SW480 (cell line): ENCODE data around the gene HAUS3.

ENCODE experiments used
- DNase-seq: peaks from one replicate; pipeline ENCODE4 v3.0.0-alpha.2; 2016; ENCODE audit warnings: low spot score

The HAUS3 gene

DNA sequence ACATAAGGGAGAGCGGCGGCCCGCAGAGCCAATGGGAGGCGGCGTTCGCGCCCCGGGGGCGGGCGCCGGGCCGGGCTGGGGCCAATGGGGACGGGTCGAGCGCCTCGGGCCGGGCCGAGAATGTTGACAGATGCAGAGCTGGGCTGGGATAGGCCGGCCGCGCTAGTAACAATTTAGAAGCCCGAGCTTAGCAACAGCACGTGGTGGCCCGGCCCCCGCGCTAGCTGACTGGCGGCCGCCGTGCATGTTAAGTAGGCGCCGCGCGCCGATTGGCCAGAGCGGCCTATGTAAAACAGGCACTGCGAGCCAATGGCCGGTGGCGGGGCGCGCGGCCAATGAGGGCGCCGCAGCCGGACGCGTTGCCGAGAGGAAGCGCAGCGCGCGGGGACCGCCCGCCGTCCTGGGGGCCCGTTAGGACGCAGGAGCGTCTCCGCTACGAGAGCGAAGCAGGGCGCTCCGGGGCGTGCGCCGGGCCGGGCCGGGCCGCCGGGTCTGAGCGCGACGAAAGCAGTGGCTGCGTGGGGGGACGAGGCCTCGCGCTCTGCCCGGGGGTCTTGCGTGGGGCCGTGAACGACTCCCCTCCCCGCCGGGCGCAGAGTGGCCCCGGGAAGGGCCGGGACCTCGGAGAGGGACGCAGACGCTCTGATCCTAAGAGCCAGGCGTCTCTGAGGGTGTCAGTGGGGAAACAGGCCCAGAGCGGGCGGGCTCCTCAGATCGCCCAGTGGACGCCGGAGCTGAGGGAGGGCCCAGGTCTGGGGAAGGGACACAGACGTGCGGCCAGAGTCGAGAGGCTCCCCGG lies 20.4 kb upstream of the HAUS3 start:
- DNase-seq = peak; percentile 98

DNA sequence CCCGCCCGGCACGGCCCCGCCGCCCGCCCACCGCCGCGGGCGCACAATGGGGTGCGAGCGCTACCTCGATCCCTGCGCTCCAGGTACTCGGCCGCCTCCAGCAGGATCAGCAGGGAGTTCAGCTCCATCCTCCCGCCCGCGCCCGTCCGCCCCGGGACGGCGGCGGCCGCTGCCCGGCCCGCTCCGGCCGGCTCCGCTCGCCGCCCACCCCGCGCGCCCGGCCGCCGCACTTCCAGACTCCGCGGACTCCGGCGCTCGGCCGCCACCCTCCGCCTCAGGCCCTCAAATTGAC lies 19.9 kb upstream of the HAUS3 start, which contains the start of gene MXD4:
MXD4 (minus strand) TSS at position 257 of the 292 bp plus-strand sequence; CDS start at position 128, 129 bp downstream.
- no peak for DNase-seq

DNA sequence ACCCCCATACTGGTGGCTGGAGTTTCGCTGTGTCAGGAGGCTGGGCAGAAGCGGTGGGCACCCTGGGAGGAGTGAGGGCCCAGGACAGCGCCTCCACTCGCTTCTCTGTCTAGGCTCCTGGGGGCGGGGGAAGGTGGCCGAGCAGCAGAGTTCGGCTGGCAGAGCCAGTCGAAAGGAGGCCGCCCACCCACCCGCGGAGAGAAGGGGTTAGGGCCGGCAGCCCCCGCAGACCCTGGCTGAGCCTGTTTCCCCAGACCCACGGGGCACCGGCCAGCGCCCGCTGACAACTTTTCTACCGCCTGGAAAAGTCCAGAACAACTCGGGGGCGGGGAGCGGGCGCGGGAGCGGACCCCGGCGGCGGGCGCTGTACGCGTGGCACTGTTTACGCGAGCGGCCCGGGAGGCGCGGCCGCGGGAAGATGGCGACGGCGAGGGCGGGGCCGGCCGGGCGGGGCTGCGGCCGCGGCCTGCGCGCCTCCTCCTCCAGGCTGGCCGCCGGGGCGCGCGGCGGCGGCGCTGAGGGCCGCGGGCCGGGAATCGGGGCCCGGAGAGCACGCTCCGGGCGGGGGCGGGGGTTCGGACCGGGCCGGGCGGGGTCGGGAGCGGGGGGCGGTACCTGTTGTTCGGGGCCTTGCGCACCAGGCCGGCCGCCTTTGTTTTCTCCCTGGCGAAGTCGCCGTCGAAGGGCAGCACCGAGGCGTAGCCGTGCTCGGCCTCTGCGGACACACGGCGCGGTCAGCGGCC lies 19.4 kb upstream of the HAUS3 start:
- no peak for DNase-seq

DNA sequence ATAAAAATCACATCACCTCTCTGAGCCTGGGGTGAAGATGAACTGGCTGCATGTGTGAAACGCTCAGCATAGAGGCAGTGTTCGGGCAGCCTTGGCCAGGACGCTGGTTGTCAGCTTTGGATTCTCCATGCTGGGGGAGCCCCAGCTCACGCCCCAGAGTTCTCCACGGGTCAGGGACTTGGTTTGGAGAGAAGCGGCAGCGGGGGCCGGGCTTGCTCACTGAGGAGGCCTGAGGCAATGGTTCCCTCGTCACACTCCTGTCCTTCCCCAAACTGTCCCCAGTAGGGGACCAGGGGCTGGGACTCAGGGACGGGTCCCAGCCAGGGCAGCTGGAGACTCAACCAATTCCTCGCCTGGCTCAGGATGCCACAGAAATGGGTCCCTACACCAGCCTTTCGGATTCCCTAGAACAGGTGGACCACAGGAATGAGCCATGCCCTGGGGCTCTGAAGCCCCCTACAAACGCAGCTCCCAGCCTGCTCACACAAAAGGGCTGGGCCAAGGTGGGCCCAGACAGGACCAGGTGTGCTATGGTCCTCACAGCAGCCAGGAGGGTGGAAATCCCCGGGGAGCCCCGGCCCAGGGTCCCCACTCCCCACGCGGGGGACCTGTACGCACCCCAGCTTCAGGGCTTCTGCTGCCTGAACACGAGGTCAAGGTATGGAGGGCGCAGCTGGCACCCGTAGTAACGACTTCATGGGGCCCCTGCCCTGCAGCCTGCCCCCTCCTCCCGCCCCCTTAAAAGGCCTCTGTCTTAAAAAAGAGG lies 18.6 kb upstream of the HAUS3 start:
- DNase-seq = no peak

DNA sequence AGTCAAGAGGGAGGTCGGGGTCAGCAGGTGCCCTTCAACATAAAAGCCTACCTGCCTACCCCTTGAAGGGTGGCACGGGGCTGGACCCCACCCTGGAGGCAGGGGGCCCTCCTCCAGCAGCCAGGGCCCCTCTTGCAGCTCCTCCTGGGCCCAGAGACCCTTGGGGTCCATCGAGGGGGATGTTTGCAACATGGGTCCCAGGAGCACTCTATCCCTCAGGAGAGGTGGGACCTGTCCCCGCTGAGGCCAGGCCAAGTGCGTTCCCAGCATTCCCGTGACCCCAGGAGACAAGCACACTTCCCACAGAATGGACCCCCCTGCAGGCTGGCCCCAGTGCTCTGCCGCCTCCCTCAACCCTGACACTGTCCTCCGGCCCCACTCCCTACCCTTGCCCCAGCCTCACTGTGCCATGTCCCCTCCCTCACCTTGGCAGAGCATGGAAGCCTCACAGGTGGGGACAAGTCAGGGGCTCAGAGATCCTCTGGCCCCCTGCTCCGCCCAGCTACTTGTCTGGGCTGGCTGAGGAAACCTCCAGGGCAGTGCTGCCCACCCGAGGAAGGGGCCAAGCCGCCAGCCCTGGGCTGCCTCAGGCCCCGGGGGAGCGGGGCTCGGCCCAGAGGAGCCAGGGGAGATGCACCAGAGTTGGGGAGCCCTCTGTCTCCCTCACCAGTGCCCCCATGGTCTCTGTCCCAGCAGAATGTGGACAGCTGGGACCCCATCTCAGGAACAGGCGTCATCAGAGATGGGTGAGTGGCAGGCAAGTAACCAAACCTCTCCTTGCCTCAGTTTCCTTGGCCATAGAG lies 17.8 kb upstream of the HAUS3 start:
- no peak for DNase-seq

DNA sequence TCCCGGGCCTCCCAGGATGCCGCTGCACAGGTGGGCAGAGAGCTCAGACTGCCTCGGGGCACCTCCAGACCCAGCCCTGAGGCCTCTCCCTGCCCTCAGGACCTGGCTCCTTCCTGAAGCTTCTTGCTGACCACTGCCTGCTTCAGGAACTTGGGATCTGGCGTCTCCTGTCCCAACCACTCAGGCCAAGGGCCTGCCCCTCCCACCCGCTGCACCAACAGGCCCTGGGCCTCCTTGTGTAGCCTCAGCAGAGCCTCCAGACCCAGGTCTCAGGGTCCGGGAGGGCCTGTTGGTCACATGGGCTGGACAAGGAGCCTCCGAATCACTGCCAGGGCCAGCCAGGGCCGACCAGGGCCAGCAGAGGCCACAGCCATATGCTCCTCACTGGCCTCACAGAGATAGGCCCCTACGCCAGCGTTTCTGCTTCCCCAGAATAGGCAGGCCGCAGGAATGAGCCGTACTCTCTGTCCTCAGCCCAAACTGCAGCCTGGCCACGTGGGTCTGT lies 17.2 kb upstream of the HAUS3 start:
- DNase-seq = no peak

DNA sequence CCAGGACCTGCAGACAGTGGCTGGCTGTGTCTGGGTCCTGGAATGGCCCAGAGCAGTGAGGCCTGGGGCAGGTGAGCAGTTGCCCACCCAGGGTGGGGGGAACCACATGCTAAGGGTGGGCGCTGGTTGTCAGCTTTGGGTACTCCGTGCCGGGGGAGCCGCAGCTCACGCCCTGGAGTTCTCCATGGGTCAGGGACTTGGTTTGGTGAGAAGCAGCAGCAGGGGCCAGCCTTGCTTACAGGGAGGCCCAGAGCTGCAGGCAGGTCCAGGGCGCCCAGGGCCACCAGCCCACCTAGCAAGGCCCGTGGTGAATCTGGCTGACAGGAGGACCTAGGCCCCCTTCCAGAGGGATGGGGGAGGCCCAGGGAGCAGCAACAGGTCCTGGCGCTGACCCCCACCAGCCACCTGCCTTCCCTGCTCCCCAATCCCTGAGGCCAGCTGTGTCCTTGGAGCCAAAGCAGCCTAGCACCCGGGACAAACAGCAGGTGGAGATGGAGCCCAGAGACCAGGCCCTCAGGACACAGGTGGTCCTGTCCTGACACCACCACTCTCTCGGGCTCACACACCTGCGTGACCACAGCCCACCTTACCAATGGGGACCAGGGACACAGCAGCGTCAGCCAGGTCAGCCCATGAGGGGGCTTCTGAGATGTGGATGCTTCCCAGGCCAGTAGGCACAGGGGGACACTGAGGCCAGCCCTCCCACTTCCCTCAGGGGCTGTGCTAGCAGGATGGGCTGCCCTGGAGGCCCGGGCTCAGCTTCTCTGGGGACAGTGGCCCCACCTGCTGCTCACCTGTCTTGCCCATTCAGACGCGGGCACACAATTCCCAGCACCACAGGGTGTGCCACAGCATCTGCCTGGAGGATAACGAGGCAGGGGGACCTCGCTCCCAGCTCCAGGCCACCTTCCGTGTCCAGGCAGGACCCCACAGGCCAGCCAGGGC lies 16.4 kb upstream of the HAUS3 start:
- DNase-seq = no peak

DNA sequence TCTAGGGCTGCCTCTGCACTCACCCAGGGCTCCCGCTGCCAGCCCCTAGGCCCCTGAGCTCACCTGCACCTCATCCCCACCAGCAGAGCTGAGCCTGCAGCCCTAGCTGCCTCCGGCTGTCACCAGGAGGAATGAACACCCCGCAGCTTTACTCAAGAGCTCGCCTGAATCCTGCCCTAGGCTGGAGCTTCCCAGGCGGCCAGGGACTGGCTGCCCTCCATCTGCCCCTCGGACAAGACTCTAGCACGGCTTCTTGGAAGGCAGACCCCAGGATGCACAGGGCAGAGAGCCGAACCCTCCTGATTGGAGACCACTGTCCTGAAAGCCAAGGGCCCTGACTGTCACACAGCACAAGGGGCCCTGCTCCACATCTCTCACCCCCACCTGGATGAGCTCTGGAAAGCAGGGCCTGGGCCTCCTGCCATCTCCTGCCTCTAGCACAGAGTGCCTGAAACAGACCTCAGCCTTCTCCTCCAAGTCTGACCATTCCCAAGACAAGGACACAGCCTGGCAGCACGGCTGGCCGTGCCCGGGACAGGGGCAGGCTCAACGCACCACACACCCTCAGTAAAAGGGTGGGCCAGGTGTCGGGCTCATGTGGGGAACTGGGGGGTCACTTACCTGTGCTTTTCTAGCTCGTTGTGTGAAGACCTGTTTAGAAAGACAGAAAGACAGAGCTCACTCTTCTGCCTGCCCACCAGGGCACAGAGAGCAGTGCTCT lies 15.6 kb upstream of the HAUS3 start:
- no peak for DNase-seq

DNA sequence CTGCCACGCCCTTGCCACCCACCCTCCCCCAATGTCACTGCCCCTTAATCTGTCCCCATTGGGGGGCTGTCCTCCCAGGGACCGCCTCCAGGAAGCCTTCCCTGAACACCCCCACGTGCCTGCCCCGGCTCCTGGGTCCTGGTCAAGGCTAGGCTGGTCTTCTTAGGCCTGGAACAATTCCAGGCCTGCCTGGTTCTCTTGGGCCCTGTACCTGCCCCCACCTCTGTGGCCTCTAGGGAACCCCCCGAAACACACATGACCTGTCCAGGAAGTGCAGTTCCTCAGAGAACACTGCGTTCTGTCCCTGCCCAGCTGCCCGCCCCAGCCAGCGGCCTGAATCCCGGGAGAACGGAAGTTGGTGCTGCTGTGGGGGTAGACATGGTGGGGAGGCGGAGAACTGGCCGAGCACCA lies 14.9 kb upstream of the HAUS3 start:
- DNase-seq = no peak

DNA sequence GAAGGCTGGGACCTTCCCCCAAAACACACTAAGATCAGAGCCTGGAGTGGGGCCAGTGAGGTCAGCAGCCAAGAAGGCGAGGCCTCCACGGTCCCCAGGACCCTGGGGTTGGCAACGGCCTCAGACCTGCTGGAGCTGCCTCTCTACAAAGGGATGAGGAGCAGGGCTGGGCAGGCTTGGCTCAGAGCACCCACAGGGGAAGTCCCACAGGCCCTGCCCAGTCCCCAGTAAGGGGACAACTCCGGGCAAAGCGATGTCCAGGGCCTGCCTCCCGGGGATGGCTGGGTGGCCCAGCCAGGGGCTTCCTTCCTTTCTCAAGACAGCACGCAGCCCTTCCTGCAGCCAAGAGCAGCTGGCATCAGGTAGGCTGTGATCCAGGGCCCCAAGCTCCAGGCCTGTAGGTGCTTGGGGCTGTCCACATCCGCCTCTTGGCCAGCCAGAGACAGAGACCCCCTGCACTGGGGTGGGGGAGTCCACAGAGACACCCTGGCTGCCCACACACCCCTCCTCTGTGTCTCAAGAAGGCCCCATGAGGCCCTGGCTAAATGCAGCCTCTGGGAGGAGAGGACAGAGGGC lies 14.3 kb upstream of the HAUS3 start:
- DNase-seq = no peak

DNA sequence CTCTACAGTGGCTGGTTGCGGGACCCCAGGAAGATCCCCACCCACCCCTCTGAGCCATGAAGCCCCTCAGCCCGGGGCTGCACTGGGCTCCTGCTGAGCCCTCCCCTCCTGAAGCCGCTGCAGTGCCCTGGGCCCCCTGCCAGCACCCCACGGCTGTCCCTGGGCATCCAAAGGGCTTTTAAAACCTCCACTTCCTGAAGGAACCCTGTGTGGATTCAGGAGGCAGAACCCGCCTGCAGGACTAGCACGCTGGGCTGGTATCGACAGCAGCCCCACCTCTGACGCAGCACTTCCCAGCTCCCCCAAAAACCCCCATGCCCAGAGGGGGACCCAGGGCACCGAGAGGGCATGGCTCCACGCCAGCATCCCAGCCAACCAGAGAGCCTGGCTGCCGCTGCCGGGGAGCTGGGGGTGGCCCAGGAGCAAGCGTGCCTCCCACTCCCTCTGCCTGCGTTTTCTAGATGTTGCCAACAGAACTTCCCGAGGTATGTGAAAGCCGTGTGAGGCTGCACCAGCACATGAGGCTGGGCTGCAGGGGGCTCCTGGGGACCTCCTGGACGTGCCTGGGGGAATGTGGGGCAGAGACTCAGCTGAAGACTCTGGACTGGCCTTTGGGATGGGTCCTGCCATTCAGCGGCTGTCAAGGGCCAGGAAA lies 13.7 kb upstream of the HAUS3 start:
- no peak for DNase-seq

DNA sequence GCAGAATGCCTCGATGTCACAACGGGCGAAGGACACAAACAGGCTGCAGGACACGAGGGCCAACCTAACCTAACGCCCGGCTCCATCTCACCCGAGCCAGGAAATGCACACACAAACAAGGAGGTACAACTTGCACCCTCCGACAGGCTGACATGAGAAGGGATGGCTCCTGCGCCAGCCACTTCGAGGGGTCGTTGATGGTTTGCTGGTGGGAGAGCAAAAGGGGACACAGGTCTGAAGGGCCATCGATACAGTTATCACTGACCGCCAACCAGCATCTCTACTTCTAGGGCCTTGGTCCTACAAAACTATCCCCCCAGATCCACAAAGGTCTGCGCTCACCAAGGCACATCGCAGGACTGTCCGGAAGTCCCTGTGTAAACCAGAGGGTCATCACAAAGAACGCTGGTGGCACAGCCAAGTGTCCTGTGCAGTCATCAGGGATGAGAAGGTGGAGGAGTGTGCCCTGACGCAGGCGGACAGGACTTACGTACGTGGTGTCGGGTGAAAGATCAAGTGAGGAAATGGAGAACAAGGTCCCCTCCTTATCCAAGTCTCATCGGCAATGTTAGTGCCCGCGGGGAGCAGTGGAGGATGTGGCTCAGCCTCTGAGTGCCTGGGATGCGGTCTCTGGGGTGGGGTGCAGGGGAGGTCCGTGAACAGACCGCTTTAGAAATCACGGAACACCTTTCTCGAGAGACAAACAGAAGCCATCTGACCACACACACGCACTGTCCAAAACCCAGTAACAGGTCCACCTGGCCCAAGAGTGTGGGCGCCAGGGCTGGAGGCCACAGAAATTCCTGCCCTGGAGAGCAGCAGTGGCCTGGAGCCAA lies 13.0 kb upstream of the HAUS3 start:
- no peak for DNase-seq

DNA sequence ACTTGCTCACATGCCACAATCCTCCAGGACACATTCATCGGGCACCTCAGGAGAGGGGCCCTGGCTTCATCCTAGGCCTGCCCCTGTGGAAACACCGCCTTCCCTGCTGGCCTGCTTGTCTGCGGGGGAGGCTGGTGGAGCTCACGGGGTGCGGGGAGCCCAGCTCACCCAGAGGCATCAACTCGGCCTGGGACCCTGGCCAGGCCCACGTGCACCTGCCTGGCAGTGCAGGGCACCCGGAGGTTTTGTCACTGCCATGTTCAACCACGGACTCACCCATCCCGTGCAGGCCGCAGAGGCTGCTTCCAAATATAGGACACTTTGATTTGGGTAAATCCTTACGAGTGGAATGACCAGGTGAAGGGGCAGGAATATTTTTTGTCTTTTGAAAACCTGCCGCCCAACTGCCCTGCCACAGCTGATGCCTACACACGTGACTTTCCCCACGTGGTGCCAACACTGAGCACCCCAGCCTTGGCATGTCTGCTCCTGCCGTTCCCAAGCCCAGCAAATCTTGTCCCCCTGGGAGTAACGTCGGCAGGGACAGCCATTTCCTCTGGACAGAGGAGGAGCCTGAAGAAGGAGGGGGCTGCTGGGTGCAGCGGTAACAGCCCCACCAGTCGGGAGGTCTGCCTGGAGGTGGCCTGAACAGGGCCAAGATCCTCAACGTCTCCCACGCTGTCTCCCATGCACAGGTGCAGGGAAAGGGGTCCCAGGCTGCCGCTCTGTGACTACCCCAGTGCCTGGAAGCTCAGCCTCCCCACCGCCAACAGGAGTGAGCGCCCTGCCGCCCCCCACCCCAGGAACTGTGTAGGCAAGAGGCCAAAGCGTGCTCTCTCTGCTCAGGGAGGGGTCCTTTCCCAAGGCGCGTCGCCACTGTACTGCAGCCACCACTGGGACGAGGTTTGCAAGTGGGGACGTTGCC lies 11.5 kb upstream of the HAUS3 start:
- no peak for DNase-seq

DNA sequence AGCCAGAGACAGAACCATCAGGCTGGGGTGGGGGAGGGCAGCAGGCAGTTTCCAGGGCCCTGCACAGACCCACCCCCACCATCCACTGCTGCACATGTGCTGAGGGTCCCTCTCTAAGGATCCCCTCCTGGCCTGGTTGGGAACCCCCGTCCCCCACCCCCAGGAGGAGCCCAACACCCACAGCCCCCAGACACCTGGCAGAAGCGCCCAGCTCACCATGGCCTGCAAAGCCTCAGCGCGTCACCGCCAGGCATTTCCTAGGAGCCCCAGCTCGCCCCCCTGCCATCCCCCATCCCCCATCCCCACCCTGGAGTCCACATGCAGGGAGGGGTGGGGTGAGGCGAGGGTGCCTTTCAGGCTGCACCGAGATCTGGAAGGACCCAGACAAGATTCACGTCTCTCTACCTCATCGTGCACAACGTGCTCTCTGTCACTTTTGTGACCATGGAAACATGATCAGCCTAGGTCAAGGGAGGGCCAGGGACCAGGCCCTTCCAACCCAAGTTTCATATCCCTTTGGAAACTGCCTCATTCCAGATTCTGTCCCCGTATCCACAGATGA lies 10.7 kb upstream of the HAUS3 start:
- no peak for DNase-seq

DNA sequence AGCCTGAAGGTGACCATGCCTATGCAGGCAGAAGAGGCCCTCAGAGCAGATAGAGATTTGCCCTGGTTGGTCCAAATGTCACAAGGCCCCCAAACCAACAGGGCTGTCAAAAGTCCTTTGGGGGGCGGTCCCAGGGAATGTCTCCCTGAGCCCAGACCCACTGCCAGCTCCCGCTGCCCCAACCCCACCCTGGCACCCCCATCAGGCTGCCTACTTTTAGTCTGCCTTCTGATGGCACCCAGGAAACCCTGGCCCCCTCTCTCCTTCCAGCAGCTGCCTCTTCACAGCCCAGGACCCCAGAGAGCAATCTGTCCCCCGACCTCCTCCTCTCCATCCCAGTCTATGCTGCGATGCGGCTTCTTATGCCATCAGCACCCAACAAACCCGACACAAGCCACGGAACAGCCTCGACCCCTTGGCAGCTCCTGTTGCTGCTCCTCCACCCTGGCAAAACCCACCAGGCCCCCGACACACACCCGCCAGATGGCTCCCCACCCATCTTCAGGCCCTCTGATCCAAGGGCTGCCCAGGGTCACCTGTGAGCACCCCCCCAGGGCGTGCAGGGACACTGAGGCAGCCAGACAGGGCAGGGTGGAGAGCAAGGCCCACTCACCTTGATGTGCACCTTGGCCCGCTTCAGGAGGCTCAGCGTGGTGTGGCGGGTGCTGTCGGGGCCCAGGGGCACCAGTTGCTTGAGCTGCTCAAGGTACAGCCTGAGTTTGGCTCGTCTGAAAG lies 10.0 kb upstream of the HAUS3 start:
- no peak for DNase-seq
